Stimulated activated CD8-positive, alpha-beta memory T cell treated with anti-CD3 and anti-CD28 coated beads, Interleukin-12 subunit alpha, Interleukin-12 subunit beta, amount 100 ng/mL, for 4 hours (primary cell): ENCODE measurements around the gene ADAMTS16.

Experiments used
- DNase-seq: peaks from one replicate; pipeline ENCODE4 v3.0.0-alpha.2; 2020; ENCODE audit warnings: low read depth

The ADAMTS16 gene

DNA sequence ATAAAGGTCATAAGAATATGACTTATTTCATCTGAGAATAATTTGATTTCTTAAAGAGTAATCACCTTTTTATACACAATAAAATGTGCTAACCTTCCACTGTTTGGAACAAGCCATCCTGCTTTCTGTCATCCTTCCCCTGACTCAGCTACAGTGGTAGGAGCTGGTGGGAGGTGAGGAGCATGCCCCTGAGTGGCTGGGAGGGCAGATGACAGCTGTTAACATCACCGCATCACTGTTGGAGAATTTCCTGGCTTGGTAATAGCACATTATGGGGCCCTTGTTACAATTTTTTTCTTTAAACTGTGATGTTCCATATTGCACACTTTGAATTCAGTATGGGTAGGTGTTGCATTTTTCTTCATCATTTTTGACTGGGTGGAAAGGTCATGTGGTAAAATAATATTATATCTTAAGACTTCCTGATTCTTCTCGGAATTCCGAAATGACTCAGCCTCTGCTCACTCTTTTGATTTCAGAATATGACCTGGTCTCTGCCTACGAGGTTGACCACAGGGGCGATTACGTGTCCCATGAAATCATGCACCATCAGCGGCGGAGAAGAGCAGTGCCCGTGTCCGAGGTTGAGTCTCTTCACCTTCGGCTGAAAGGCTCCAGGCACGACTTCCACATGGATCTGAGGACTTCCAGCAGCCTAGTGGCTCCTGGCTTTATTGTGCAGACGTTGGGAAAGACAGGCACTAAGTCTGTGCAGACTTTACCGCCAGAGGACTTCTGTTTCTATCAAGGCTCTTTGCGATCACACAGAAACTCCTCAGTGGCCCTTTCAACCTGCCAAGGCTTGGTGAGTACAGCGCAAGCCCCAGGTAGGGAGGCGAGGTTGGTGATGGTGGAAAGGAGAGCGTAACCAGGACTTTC, 5.8 kb downstream of the ADAMTS16 start:
- DNase-seq: no peak

DNA sequence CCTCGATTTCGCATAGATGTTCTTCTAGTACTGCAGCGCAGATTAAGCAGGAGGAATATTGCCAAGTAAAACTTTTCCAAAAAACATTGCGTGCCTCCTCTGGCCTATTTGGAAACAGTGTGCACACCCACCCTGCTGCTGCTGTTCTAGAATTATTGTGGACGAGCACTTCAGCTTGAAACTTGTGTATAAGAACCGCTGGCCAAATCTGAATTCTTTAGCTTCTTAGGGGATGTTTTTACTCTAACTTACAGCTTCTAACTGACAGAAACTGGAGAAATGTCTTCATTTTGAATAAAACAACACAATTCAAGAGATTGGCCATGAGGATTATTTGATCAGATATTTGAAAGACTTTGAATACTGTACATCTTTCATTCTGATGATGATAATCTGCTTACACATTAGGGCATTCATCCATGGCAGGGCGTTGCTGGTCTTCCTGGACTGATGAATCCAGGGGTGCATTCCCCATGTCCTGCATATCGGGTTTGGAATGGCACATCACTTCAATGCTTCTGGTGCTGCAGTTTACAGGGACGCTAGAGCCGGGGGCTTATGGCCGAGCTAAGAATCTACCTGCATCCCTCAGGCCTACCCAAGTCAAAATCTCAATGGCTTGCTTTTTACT, 6.5 kb downstream of the ADAMTS16 start:
- no peak for DNase-seq

DNA sequence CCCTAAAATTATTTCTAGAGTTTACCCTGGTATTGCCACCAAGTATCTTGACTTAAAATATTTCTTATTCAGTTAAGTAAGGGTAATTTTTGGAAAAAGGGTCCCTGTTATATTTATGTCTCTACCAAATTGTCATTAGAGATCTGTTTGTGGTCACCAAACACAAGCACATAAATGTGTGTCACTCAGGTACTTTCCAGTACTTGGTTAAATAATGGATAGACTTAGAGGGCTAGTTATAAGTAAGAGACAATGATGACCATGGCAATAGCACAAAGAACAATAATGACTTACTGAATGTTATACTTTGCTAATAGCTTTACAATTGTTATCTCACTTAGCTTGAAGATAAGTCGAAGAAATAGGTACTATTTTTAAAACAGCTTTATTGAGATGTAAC, 9.0 kb downstream of the ADAMTS16 start:
- no peak for DNase-seq

DNA sequence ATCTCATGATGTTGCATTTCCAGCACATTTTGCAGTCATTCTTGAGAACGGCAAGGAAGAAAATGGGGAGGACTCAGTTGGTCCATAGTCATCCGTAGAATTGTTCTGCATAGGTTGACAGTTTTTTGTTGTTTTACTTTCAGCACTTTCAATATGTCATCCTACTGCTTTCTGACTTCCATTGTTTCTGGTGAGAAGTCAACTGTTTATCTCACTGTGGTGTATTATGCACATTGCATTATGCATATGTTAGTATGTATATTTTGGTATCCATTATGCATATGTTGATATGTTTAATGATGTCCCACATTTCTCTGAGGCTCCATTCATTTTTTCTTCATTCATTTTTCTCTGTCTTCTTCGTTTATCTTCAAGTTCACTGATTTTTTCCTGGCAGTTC, 10.5 kb downstream of the ADAMTS16 start:
- DNase-seq: no peak

DNA sequence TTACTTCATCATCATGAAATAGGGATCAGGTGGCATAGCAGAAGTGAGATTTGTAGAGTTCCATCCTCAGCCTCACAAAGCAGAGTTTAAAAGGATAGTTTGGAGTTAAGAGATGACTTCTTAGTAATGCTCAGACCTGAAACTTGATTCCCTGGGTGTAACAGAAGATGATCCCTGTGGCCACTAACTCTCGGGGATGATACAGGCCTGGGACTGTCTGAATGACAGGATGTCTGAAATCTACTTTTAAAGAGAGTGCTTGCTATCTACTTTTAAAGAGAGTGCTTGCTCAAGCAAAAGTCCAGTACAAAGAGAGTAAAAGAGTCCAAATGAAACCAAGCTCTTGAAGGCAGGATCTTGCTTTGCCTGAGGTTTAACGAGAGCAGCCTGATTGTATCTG, 14.6 kb downstream of the ADAMTS16 start:
- no peak for DNase-seq

DNA sequence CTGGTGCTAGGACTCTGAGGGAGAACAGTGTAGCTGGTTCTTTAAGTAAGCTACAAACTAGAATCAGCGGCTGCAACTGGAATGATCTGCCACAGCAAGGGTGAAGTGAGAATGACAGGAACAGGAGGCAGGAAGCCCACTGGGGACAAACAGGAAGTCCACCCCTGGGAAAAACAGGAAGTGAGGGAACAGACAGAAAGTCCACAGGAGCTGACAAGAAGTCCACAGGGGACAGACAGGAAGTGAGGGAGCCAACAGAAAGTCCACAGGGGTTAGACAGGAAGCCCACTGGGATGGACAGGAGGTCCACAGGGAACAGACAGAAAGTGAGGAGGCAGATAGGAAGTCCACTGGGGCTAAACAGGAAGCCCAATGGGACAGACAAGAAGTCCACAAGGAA, 15.5 kb downstream of the ADAMTS16 start:
- no peak for DNase-seq

DNA sequence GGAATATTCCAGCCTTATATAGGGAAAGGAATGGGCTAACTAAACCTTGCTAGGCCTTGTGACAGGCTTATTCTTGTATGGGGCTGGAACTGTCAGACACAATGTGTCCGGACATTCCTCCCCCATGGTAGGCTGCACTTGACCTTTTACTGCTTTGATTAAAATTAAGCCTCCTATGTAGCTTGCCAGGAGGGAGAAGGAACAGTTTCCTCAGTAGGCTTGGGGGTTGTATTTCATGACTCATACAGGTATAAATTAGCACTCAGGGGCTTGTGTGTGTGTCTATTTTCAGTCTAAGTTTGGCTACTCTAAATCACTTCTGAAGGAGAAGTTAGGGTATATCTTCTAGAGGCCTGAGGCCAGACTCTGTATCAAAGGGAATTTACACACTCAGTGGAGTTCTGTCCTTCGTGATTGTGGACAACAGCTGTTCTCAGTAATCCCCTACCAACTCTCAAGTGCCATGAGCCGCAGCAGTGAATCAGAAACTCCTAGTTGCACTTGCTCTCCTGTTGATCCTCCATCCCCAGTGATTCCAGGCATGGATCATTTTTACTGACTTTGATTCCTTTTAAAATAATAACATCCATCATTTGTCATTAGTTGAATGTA, 16.4 kb downstream of the ADAMTS16 start:
- DNase-seq: no peak

DNA sequence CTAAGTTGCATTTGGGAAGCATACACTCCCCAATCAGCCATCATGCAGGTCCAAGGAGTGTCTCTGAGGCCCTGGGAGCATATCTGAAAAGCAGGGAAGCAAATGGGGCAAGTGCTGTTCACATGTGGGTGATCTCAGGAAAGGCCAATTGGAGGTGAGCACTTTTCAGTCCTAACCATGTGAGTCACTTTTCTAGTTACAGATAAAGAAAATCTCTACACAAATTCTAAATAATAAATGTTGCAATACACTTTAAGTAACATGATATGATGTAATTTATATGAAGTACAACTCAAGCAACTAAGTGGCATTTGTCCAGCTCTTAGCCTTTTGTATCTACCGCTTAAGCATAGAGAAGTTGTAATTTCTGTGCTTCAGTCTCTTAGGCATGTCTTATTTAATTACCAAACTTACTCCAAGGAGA, 18.4 kb downstream of the ADAMTS16 start:
- DNase-seq: no peak

DNA sequence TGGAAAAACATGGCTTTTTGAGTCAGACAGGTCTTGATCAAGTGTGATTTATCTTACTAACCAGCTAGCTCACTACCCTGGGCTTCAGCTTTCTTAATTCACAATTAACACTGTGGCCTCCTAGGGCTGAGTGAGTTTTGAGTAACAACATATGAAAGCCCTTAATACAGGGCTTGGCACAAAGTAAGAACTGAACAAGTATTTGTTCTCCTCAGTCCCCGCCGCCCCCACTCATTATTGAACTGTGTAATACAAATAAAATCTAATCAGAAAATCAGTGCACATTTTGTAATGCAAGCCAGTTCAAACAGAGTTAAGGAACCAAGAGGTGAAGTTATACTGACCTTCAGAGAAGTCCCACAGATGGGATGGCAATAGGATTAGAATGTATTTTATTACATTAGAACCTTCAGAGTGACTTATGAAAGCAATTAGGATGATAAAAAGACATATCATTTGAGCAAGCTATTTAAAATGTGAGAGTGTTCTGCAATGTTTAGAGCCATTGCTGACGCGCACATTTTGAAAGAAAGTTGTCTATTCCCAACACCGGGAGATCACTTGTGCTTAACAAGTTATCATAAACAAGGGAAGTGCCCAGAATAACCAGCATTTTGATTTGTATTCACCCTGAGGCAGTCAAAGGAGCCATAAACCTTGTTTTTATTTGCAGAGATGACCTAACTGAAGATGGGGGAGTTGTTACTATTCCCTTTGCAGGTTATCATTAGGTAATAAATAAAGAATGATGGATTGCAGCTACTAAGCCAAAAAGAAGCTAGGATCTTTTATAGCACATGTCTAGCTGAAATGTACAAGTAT, 19.4 kb downstream of the ADAMTS16 start:
- no peak for DNase-seq

DNA sequence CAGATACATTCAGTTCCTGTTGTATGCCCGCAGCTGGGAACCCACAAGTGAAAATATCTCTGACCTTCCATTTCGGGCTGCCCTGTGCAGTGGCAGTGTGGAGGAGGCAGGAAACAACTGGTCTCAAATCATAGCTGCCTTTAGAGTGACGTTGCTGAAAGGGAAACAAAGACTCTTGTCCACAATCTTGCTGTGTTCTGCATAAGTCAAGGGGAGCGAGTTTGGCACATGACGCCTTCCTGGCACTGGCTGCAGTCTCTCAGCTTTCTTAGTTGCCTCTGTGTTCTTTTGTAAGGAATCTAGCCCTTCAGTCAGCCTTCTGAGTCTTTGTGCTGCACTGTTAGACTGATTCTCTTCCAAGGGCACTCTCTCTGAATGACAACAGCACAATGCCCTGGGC, 24.0 kb downstream of the ADAMTS16 start:
- DNase-seq: no peak

DNA sequence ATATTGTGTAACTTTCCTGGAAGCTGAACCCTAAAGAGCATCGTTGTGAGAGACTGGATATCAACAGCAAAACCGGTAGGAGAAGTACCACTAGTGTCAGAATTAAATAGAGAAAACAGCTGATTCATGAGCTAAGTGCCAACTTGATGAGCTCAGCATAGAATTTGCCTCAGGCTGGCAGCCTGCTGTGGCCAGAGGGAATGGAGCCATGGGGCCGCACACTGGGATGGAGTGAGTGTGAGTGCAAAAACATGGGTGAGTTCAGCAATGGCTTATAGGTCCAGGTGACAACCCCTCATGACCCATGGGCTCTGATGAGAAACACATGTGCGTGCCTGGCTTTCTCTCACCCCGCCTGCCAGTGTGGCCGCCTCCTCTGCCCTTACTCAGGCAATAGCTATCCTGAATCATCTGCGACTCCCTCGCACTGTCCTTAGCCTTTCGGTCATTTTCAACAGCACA, 25.4 kb downstream of the ADAMTS16 start:
- DNase-seq: no peak

DNA sequence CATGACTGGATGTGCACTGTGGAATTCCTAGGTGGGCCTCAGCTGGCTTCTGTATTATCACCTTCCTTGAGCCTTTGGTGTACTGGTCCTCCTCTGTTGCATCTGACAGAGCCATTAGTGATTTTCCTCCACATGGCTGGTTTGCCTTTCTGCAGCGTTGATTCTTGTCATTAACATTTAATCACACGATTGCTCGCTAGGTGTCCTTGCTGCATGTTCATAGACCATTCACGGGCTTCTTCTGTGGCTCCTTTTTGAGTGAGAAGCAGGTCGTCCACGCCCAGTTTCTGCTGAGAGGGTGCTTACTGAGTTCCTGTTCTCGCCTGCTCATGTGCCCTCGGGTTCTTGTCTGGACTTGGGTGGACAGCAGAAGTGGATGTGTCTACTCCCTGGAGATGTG, 29.3 kb downstream of the ADAMTS16 start:
- no peak for DNase-seq

DNA sequence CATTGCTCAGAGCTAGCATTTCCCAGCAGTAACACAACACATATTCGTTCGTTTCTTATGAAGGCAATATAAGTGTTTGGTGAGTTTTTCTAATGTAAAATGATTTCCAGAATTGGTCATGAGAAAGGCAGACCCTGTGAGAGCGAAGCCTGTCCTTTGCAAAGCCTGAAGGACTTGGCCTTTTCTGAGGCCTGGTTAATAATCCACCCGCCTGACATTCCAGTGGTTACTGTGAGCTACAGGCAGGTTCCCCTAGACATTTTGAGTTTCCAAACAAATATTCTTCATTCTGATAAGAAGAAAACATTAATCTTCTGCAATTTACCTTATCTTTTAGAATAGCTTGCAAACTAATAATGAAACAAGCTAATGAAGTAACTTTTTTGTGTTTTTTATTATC, 38.0 kb downstream of the ADAMTS16 start:
- no peak for DNase-seq

DNA sequence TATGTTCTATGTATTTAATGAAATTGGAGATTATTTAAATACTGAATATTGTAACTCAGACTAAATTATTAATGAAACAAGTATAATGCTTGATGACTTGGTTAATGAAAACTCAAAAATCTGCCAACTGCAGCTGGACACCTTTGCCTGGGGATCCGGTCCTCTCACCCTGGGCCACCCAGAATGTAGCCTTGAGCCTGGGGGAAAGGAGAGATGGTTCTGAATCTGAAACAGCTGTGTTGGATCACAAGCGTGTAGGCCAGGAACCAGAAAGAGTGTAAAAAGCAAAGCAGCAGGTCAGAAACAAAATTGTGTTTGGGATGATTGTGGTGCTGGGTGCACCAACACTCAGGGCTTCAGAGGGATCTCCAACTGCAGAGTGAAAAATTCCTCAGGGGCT, 38.5 kb downstream of the ADAMTS16 start:
- no peak for DNase-seq

DNA sequence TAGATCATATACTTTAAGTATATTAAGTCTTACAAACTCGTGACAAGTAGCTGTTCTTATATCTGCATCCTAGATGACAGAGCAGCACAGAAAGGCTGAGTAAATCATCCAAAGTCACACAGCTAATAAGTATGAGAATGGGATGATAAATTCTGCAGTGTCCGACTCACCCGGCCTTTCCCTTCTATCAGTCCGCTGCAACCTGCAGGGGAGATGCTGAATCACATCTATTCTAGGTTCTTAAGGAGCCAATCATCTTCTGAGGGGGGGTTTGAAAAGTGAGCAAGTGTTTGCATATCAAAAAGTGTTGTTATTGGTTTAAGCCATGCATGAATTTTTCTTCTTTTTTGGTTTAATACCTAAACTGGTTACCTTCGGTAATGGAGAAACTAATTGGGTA, 38.9 kb downstream of the ADAMTS16 start:
- no peak for DNase-seq

DNA sequence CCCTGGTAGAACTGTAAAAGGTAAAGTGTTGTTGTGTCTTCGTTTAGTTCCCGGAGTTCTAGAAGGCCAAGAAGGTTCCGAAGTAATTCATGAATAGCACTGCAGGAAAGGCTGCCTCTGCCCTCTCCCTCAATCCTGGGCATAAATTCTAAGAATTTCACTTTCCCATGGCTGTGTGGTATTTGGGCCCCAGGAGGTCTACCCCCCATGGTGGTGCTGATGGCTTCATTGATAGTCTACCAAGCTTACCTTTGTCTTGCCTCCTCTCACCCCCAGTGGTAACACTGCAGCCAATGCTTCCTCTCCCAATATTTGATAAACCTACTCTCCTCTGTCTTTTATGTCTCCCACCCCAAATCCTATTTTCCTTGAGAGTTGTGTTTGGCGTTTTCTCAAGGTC, 39.5 kb downstream of the ADAMTS16 start:
- no peak for DNase-seq

DNA sequence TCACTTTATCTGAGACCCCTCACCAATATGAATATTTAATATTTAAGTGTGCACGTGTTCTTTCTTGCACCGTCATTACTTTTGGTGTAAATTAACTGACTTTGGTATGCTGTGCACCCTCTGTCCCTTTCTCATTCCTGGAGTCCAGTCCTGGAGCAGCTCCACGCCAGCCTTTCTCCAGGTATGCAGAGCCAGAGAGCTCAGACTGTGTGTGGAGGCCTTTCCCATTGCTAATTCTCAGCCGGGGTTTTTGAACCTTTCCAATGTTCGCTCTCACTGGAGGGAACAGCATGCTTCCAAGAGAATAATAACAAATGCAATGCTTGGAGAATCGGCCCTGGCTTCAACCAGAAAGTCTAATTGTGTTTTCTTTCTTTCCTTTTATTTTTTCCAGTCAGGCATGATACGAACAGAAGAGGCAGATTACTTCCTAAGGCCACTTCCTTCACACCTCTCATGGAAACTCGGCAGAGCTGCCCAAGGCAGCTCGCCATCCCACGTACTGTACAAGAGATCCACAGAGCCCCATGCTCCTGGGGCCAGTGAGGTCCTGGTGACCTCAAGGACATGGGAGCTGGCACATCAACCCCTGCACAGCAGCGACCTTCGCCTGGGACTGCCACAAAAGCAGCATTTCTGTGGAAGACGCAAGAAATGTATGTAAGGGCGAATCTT, 41.7 kb downstream of the ADAMTS16 start:
- no peak for DNase-seq

DNA sequence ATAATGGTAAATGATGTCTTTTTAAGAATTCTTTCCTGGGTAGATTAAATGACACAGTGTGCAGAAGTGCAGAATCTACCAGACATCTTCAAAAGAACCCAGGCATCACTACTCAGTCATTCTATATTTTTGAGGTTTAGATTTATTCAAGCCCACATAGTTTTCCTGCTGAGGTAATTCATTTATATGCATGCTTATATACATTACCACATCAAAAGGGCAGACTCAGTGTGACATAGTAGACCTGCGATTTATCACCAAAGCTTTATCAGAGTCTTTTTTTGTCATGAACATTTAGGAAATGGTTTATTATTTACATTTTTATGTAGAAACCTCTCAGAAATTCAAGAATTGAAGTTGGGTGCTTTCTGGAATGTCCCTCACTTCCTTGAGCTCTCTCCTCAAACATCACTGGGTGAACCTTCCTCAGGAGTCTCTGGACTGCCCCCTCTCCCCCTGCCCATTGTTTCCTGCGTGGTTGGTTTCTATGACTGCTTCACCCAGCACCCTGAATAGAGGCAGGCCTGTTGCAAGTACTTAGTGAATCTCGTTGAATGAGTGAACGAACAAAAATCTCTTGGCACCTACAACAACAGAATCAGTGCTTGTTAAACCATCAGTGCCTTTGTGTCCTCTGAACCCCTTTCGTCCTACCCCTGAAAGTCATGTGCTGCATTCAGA, 42.5 kb downstream of the ADAMTS16 start:
- DNase-seq: no peak

DNA sequence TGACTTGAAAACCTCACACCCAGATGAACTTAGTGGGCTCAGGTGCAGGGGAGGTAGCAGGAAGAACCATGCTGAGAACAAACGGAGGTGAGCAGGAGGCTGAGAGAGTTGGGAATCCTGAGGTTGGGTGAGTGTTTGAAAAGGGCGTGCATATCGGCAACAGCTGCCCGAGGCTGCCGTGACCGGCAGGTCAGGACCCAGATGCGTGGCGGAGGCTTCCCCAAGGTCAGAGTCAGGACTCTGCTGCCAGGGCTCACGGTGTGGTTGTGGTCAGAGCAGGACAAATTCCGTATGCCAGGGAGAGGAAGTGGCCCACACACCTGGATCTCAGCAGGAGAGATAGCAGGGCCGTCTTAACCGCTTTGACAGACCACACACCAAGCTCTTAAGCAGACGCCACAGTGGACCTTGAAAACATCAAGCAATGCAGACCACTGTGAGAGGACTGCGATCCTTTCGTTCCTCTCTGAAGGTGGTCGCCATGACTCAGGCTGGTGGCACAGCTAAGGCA, 43.1 kb downstream of the ADAMTS16 start:
- no peak for DNase-seq

DNA sequence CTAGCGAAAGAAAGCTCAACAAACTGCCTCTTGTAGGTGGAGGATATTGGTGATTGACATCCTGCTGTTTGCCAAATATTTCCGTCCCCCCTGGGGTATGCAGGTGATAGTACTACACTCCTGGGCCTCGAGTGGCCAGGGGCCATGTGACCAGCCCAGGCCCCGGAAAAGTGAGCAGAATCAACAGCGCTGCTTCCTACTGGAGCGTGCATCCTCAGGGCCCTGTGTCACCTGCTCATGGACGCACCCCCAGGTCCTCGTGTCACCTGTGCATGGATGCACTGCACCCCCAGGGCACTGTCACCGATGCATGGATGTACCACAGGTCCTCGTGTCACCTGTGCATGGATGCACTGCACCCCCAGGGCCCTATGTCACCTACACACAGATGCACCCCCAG, 43.8 kb downstream of the ADAMTS16 start:
- DNase-seq: no peak
